HepG2 (cell line): ENCODE results near the gene ZNF660. TPM values are rescaled to one million over a fixed set of nuclear protein-coding genes. Genes with fewer than 3 reads are reported as not detected.

ENCODE experiments used
- ARID2 ChIP-seq: sonication (generic); formaldehyde crosslinking; IDR thresholded peaks from 2 replicates; pipeline ENCODE4 v1.8.1; 2022; ENCODE audit warnings: mild to moderate bottlenecking, missing genetic modification reagents, borderline replicate concordance
- CREM ChIP-seq, 2 experiments: sonication (generic) in 1 of 2; formaldehyde crosslinking in 1 of 2; IDR thresholded peaks; 2 replicates each; pipeline versions ENCODE4 v1.4.0 to v1.6.1; 2016 to 2020; ENCODE audit warnings: antibody characterized with exemption in 1 of 2, mild to moderate bottlenecking in 1 of 2, missing genetic modification reagents in 1 of 2
- HOXA3 ChIP-seq: sonication (generic); formaldehyde crosslinking; IDR thresholded peaks from 2 replicates; pipeline ENCODE4 v1.5.0; 2020; ENCODE audit warnings: missing genetic modification reagents
- KMT2A ChIP-seq: sonication (generic); formaldehyde crosslinking; IDR thresholded peaks from 2 replicates; pipeline ENCODE4 v1.4.0; 2020; ENCODE audit warnings: missing genetic modification reagents
- MEIS1 ChIP-seq: sonication (generic); formaldehyde crosslinking; IDR thresholded peaks from 2 replicates; pipeline ENCODE4 v1.9.0; 2021; ENCODE audit warnings: mild to moderate bottlenecking, missing genetic modification reagents, moderate library complexity, borderline replicate concordance
- NCOA5 ChIP-seq: sonication (generic); formaldehyde crosslinking; IDR thresholded peaks from 2 replicates; pipeline ENCODE4 v1.4.0; 2020; ENCODE audit warnings: missing genetic modification reagents
- NFYC ChIP-seq: IDR thresholded peaks from 2 replicates; pipeline ENCODE4 v1.6.1; 2016; ENCODE audit warnings: missing genetic modification reagents, missing compliant biosample characterization
- PHF21A ChIP-seq: sonication (generic); formaldehyde crosslinking; IDR thresholded peaks from 2 replicates; pipeline ENCODE4 v1.5.0; 2020; ENCODE audit warnings: mild to moderate bottlenecking, missing genetic modification reagents
- RBFOX2 ChIP-seq: fragments of 200-400 bp; formaldehyde crosslinking; IDR thresholded peaks from 2 replicates; pipeline ENCODE4 v1.6.1; 2017; ENCODE audit warnings: low read depth, mild to moderate bottlenecking, low read length
- TIGD3 ChIP-seq: sonication (generic); formaldehyde crosslinking; IDR thresholded peaks from 2 replicates; pipeline ENCODE4 v1.5.1; 2020; ENCODE audit warnings: mild to moderate bottlenecking, missing genetic modification reagents, borderline replicate concordance
- UBTF ChIP-seq: sonication (generic); formaldehyde crosslinking; IDR thresholded peaks from 2 replicates; pipeline ENCODE4 v1.4.0; 2020; ENCODE audit warnings: mild to moderate bottlenecking, missing genetic modification reagents
- ZFX ChIP-seq: sonication (generic); formaldehyde crosslinking; IDR thresholded peaks from 2 replicates; pipeline ENCODE4 v1.4.0; 2020; ENCODE audit warnings: mild to moderate bottlenecking, low read depth, missing genetic modification reagents, moderate library complexity
- ZMAT3 ChIP-seq: sonication (generic); formaldehyde crosslinking; conservative IDR thresholded peaks from 2 replicates; pipeline ENCODE4 v1.7.0; 2021; ENCODE audit warnings: missing genetic modification reagents
- ZNF17 ChIP-seq: sonication (generic); formaldehyde crosslinking; IDR thresholded peaks from 2 replicates; pipeline ENCODE4 v1.5.0; 2020; ENCODE audit warnings: mild to moderate bottlenecking, missing genetic modification reagents
- ZNF513 ChIP-seq: sonication (generic); formaldehyde crosslinking; conservative IDR thresholded peaks from 2 replicates; pipeline ENCODE4 v1.5.0; 2020; ENCODE audit warnings: missing genetic modification reagents
- ZNF574 ChIP-seq: sonication (generic); formaldehyde crosslinking; IDR thresholded peaks from 2 replicates; pipeline ENCODE4 v1.4.0; 2020; ENCODE audit warnings: missing genetic modification reagents
- ZNF580 ChIP-seq: IDR thresholded peaks from 2 replicates; pipeline ENCODE4 v1.6.1; 2016; ENCODE audit warnings: low read depth, borderline replicate concordance
- ZNF619 ChIP-seq: sonication (generic); formaldehyde crosslinking; IDR thresholded peaks from 2 replicates; pipeline ENCODE4 v1.4.0; 2020; ENCODE audit warnings: mild to moderate bottlenecking, missing genetic modification reagents
- ZNF709 ChIP-seq: sonication (generic); formaldehyde crosslinking; IDR thresholded peaks from 2 replicates; pipeline ENCODE4 v1.5.0; 2020; ENCODE audit warnings: mild to moderate bottlenecking, missing genetic modification reagents
- ZNF792 ChIP-seq: IDR thresholded peaks from 2 replicates; pipeline ENCODE4 v1.6.1; 2016
- polyA plus RNA-seq, 8 experiments: library from polyadenylated mRNA; depleted of rRNA in 3 of 8; stranded (reverse) in 7 of 8; unstranded in 1 of 8; fragments of >200 nt; fragmentation: Illumina TruSeq in 4 of 8; extraction: Trizol in 4 of 8; gene quantifications; 2 replicates each; pipeline versions ENCODE4 v1.2.1 to v1.2.3, GENCODE V29; 2011 to 2016; ENCODE audit warnings: low read depth in 4 of 8, missing spikeins in 1 of 8, mixed read lengths in 1 of 8; ENCODE audit not compliant: insufficient read depth in 1 of 8
- total RNA-seq, 5 experiments: library from RNA; depleted of rRNA; stranded (reverse); fragments of >200 nt; fragmentation: Illumina TruSeq; extraction: Trizol; gene quantifications; 2 replicates each; pipeline ENCODE4 v1.2.3, GENCODE V29; 2016; ENCODE audit warnings: low read depth in 1 of 5

Gene ZNF660
- total and polyA plus RNA-seq, 2 of the 13 experiments (the other 11 are each of a cell fraction or from before 2014, with no cell fraction given) = 0.91 to 3.3 TPM

- TF ChIP-seq ZNF574 (CRISPR knock-in tag) = peak; percentile 98
- peak; percentile 37; the same call in 1 of the 2 replicates for TF ChIP-seq PHF21A
- no peak for TF ChIP-seq ZMAT3
- TF ChIP-seq UBTF (CRISPR knock-in tag) = peak; percentile 44; the same call in 1 of the 2 replicates
- TF ChIP-seq NCOA5 (CRISPR knock-in tag) = no peak
- TF ChIP-seq ZNF619 (CRISPR knock-in tag) = 0 out of 2 replicates have a peak, but pooled peaks have one; percentile 69
- peak; percentile 92 for TF ChIP-seq ZFX (CRISPR knock-in tag)
- no peak for TF ChIP-seq MEIS1
- peak; percentile 31; the same call in 1 of the 2 replicates for TF ChIP-seq ZNF580 (CRISPR knock-in tag)
- no peak for TF ChIP-seq ZNF709
- peak; percentile 57 for TF ChIP-seq NFYC
- 0 out of 2 replicates have a peak, but pooled peaks have one; percentile 48 for TF ChIP-seq KMT2A (CRISPR knock-in tag)
- TF ChIP-seq HOXA3 (CRISPR knock-in tag) = peak; percentile 45; the same call in 1 of the 2 replicates
- no peak for TF ChIP-seq ARID2 (CRISPR knock-in tag)
- TF ChIP-seq ZNF17 (CRISPR knock-in tag) = no peak
- TF ChIP-seq ZNF513 (CRISPR knock-in tag) = no peak
- peak; percentile 54 for TF ChIP-seq RBFOX2
- no peak for TF ChIP-seq TIGD3 (CRISPR knock-in tag)
- TF ChIP-seq CREM (IDR thresholded peaks at IDR 0.05) = no peak
- TF ChIP-seq CREM (CRISPR knock-in tag; IDR thresholded peaks at IDR 0.05) = no peak
- TF ChIP-seq ZNF792 (CRISPR knock-in tag) = 0 out of 2 replicates have a peak, but pooled peaks have one; percentile 25
These were observed at the start of gene ZNF660 (continued) for GRCh38 chr3:44584646-44585501.
